Mucosa of descending colon (tissue), 3 donors: ENCODE measurements around the gene ETV6. TPM values are rescaled to one million over a fixed set of nuclear protein-coding genes. Genes with fewer than 3 reads are reported as not detected.
A peak's percentile ranks its signal among the peaks of the same experiment; 100 is the strongest.

ENCODE experiments used
- ATAC-seq: fragments of 200-7000 bp; cut with Tn5 transposase; one replicate; pipeline ENCODE4 v1.9.1; 2020; ENCODE audit warnings: mild to moderate bottlenecking, moderate library complexity
- DNase-seq, 3 donors: peaks; one replicate each; pipeline ENCODE4 v3.0.0-alpha.2; 2020
- H3K36me3 ChIP-seq: fragments of 200-600 bp; one replicate; pipeline ENCODE4 v1.8.0; 2021; ENCODE audit warnings: low read depth, mild to moderate bottlenecking
- H3K4me1 ChIP-seq: fragments of 200-600 bp; one replicate; pipeline ENCODE4 v1.8.0; 2021; ENCODE audit warnings: low read depth, mild to moderate bottlenecking
- H3K4me3 ChIP-seq: fragments of 200-600 bp; one replicate; pipeline ENCODE4 v1.8.0; 2021; ENCODE audit warnings: mild to moderate bottlenecking
- H3K9me3 ChIP-seq: fragments of 200-600 bp; one replicate; pipeline ENCODE4 v1.8.0; 2021; ENCODE audit warnings: mild to moderate bottlenecking
- CTCF ChIP-seq: fragments of 200-600 bp; IDR thresholded peaks from one replicate; pipeline ENCODE4 v1.8.0; 2022; ENCODE audit warnings: antibody characterized with exemption, mild to moderate bottlenecking
- intact Hi-C, 2 donors: fragments of 100-400 bp; cut with DNase I in 1 of 2; cut with micrococcal nuclease in 1 of 2; formaldehyde crosslinking; loops; one replicate each; pipeline versions ENCODE4 v1.11.0 to v1.11.1; 2022; cut with DNase I, micrococcal nuclease
- long read RNA-seq, 2 donors: library from polyadenylated mRNA; unstranded; transcript quantifications; one replicate each; pipeline ENCODE4 v2.0.0, GENCODE V29; 2019 to 2021
- total RNA-seq, 3 donors: library from RNA; stranded (reverse); fragmentation: NEBNext Ultra II Directional in 2 of 3; extraction: Animal tissue kit (Norgen Biotek cat#: 25700) in 2 of 3; gene quantifications; one replicate each; pipeline versions ENCODE4 v1.2.1 to v1.2.4, GENCODE V29; 2021 to 2023
- donor health status: DM: no; HTN: no; CAD: no; lungs with moderate emphysema.
- donor health status: DM: no; HTN: no; CAD: no.
- donor health status: DM: no; HTN: yes; CAD: no.

Gene ETV6
- total RNA-seq = 10 to 100 TPM; 60.9 to 74.3 (median 72.8) TPM
- long read RNA-seq, donor 1, full-length matches to known transcripts = 8 of 22 reads
- long read RNA-seq, donor 1, partial matches to known transcripts = 3 of 22 reads
- long read RNA-seq, donor 1, other reads (novel, unspliced or antisense) = 11 of 22 reads
- long read RNA-seq, donor 2, partial matches to known transcripts = 1 of 9 reads
- long read RNA-seq, donor 2, other reads (novel, unspliced or antisense) = 8 of 9 reads

DNA sequence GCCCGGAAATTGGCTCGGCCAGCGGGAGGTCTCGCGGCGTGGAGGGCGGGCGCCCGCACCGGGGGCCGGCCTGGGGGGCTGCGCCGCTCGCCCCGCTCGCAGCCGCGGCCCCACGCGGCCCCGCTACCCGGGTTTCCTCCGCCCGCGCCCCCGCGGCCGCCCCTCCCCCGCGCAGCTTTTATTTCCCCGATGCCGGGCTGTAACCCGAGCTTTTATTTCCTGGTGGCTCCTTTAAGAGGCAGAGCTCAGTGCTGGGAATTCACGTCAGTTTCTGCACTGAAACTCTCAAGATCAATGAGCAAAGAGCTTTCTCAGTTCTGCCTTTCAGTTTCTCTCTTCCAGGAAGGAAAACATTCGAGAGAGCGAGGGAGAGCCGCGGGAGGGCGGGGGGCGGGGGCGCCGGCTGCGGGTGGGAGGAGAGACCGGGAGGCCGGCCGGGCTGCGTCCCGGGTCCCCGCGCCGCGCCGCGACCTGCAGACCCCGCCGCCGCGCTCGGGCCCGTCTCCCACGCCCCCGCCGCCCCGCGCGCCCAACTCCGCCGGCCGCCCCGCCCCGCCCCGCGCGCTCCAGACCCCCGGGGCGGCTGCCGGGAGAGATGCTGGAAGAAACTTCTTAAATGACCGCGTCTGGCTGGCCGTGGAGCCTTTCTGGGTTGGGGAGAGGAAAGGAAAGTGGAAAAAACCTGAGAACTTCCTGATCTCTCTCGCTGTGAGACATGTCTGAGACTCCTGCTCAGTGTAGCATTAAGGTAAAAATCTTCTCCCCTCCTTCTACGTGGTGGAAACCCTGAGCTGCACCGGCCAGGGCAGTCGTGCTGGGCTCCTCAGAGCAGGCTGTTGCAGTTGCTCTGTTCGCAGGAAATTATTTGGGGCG, at the start of gene ETV6:
ETV6 (plus strand) TSS at position 262 of the 873 bp plus-strand sequence; CDS start at position 716, 454 bp downstream.
- peak; percentile 77 to 84 (median 81) for DNase-seq
- Histone ChIP-seq H3K4me1 (peaks cover 23% of the 10 kb centered on the region), H3K4me3 (peak within 1 kb of the TSS; percentile 63), H3K9me3 (no peaks in the 10 kb centered on the region), H3K36me3 (no peaks in the 10 kb centered on the region)
- TF ChIP-seq CTCF = no peak
- ATAC-seq = peak; percentile 60
- intact Hi-C loops = no loop called here

GRCh38 chr12:11600199-11600598, 49.3 kb upstream of the ETV6 start:
- intact Hi-C loops = no loop called here
- no peak for TF ChIP-seq CTCF

GRCh38 chr12:11601647-11602046, 47.8 kb upstream of the ETV6 start:
- TF ChIP-seq CTCF = no peak
- no peak overlapping the region for H3K4me3 ChIP-seq
- H3K36me3 ChIP-seq = no peaks in the 10 kb centered on the region
- ATAC-seq = no peak
- intact Hi-C loops = no loop called here
- DNase-seq = no peak
- H3K4me1 ChIP-seq = no peaks in the 10 kb centered on the region
- H3K9me3 ChIP-seq = no peaks in the 10 kb centered on the region

More at GRCh38 chr12:11600199-11600598, 49.3 kb upstream of the ETV6 start:
- Histone ChIP-seq H3K9me3 (no peaks in the 10 kb centered on the region), H3K4me1 (no peaks in the 10 kb centered on the region), H3K4me3 (no peak overlapping the region), H3K36me3 (no peaks in the 10 kb centered on the region)
- ATAC-seq = no peak
- DNase-seq = no peak

DNA sequence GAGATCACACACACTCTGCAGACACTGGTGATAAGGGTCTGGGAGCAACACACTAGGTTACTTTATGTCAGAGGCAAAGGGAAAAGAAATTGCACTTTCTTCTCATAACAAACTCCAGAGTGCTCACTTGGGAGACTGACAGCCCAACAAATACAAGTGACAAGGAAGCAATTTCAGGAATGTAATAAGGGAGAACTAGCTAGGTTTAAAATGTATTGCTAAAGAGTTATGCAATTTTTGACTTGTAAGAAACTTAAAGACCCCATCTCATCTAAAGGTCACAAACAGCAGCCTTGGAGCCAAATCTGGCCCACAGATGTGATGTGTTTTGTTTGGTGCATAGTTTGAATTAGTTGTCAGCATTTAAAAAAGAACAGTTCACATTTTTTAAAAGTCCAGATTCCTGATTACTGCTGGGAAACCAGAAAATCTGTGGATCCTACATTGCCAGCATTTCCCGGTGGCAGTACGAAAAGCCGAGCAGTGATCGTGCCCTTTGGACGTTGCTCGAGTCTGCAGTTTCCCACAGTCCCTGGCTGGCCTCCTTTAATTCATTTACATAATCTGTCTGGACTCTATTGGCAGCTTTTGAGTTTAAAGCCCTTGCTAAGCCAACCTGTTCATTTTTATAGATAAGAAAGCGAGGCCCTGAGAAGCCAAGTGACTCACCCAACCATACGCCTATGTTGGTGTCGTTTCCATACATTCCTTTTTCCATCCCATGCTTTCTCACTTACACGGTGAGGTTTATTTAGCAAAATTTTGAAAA, 42.0 kb upstream of the ETV6 start:
- H3K36me3 ChIP-seq = no peaks in the 10 kb centered on the region
- no peak for TF ChIP-seq CTCF
- peaks cover 6% of the 10 kb centered on the region for H3K4me1 ChIP-seq
- intact Hi-C loops = no loop called here
- no peaks in the 10 kb centered on the region for H3K9me3 ChIP-seq
- peak; percentile 99 for ATAC-seq
- peak; percentile 64 to 72 (median 64) for DNase-seq
- H3K4me3 ChIP-seq = no peak overlapping the region

- no peaks in the 10 kb centered on the region for H3K36me3 ChIP-seq
- DNase-seq = no peak
- no peak for TF ChIP-seq CTCF
- intact Hi-C loops = no loop called here
- H3K9me3 ChIP-seq = no peaks in the 10 kb centered on the region
- peaks cover 6% of the 10 kb centered on the region for H3K4me1 ChIP-seq
- H3K4me3 ChIP-seq = no peak overlapping the region
- ATAC-seq = no peak
Observed at GRCh38 chr12:11609045-11609444, 40.4 kb upstream of the ETV6 start.
